PFSK-1 (cell line): ENCODE results near the gene SCUBE2.

Experiments used
- FOXP2 ChIP-seq: optimal IDR thresholded peaks from 2 replicates; pipeline ENCODE3; 2011; ENCODE audit warnings: borderline replicate concordance, control low read depth, inconsistent platforms; ENCODE audit not compliant: insufficient read depth; ENCODE audit errors: extremely low read length, extremely low read depth
- POLR2AphosphoS5 ChIP-seq: IDR thresholded peaks from 2 replicates; pipeline ENCODE4 v1.6.1; 2012; ENCODE audit warnings: low read depth, mild to moderate bottlenecking, control low read depth, low read length, moderate library complexity
- REST ChIP-seq, 2 experiments: IDR thresholded peaks; 2 replicates each; pipeline versions ENCODE4 v1.6.1 to v1.8.0; 2011 to 2012; ENCODE audit warnings: low read depth in 2 of 2, low read length in 2 of 2, control low read depth in 1 of 2, inconsistent platforms in 1 of 2, mild to moderate bottlenecking in 1 of 2, moderate library complexity in 1 of 2; ENCODE audit not compliant: insufficient read depth in 1 of 2
- SIN3A ChIP-seq: IDR thresholded peaks from 2 replicates; pipeline ENCODE4 v1.6.1; 2012; ENCODE audit warnings: mild to moderate bottlenecking, low read length, moderate library complexity, borderline replicate concordance; ENCODE audit not compliant: insufficient read depth
- TAF1 ChIP-seq: IDR thresholded peaks from 2 replicates; pipeline ENCODE4 v1.6.1; 2012; ENCODE audit warnings: low read length, control low read depth, borderline replicate concordance; ENCODE audit not compliant: insufficient read depth

SCUBE2 gene

GRCh38 chr11:9047964-9048523, 43.4 kb downstream of the SCUBE2 start:
- TF ChIP-seq SIN3A = no peak
- no peak for TF ChIP-seq POLR2AphosphoS5
- no peak for TF ChIP-seq TAF1
- no peak for TF ChIP-seq REST (IDR thresholded peaks at IDR 0.05; ENCODE audit: insufficient read depth in 1 of 2, low read depth in 2 of 2, low read length in 2 of 2)
- TF ChIP-seq FOXP2 = no peak

- no peak for TF ChIP-seq FOXP2
- no peak for TF ChIP-seq POLR2AphosphoS5
- no peak for TF ChIP-seq SIN3A
- TF ChIP-seq REST (IDR thresholded peaks at IDR 0.05; ENCODE audit: insufficient read depth in 1 of 2, low read depth in 2 of 2, low read length in 2 of 2) = no peak
- no peak for TF ChIP-seq TAF1
These were observed 44.9 kb downstream of the SCUBE2 start for GRCh38 chr11:9046481-9046880.

DNA sequence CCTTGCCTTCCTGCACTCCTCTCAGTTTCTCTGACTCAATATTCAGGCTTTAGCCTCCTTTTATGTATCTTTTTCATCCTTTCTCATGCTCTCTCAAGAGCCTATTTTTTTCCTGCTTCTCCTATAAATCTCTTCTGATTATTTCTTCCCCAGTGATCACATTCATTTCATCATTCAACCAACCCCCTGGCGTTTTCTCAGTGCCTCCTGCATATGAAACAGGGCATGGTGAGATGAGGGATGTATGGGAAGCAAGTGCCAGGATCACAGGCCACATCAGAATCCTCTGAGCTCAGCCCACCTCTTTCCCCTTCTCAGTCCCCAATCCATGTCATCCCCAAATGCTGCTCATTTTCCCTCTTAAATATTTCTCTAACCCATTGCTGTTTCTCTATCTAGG, 48.9 kb downstream of the SCUBE2 start:
- TF ChIP-seq POLR2AphosphoS5 (no peak), SIN3A (no peak), TAF1 (no peak)

- TF ChIP-seq POLR2AphosphoS5 = no peak
These were observed 49.7 kb downstream of the SCUBE2 start for GRCh38 chr11:9041747-9042146.

DNA sequence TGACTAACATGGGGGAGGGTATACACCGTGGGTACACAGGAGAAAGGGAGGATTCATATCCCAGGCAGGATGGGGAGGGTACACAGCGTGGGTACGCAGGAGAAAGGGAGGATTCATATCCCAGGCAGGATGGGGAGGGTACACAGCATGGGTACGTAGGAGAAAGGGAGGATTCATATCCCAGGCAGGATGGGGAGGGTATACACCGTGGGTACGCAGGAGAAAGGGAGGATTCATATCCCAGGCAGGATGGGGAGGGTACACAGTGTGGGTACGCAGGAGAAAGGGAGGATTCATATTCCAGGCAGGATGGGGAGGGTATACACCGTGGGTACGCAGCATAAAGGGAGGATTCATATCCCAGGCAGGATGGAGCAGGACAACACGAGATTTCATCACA, 51.0 kb downstream of the SCUBE2 start:
- TF ChIP-seq POLR2AphosphoS5 = no peak
- no peak for TF ChIP-seq REST (IDR thresholded peaks at IDR 0.05; ENCODE audit: insufficient read depth in 1 of 2, low read depth in 2 of 2, low read length in 2 of 2)
- TF ChIP-seq SIN3A = no peak
- no peak for TF ChIP-seq FOXP2
- TF ChIP-seq TAF1 = no peak

GRCh38 chr11:9039863-9040262, 51.5 kb downstream of the SCUBE2 start:
- TF ChIP-seq REST (IDR thresholded peaks at IDR 0.05; ENCODE audit: insufficient read depth in 1 of 2, low read depth in 2 of 2, low read length in 2 of 2) = no peak
